H9 (cell line): ENCODE results near the gene IRF2. TPM values are rescaled to one million over a fixed set of nuclear protein-coding genes. Genes with fewer than 3 reads are reported as not detected.

Source experiments
- DNase-seq: peaks from one replicate; pipeline ENCODE4 v3.0.0-alpha.2; 2017
- H2AFZ ChIP-seq: one replicate; pipeline ENCODE4 v1.6.1; 2013; ENCODE audit warnings: mild to moderate bottlenecking, low read length, control low read depth, moderate library complexity
- H2AK5ac ChIP-seq: 2 replicates; pipeline ENCODE4 v1.6.1; 2013; ENCODE audit warnings: low read length, control low read depth, mixed read lengths; ENCODE audit not compliant: insufficient read length
- H2BK120ac ChIP-seq: one replicate; pipeline ENCODE4 v1.6.1; 2013; ENCODE audit warnings: low read depth, mild to moderate bottlenecking, low read length, control low read depth, inconsistent platforms; ENCODE audit not compliant: poor library complexity, severe bottlenecking
- H2BK12ac ChIP-seq: 2 replicates; pipeline ENCODE4 v1.6.1; 2013; ENCODE audit warnings: low read length, control low read depth, mixed read lengths, low read depth; ENCODE audit not compliant: insufficient read length
- H2BK15ac ChIP-seq: 2 replicates; pipeline ENCODE4 v1.6.1; 2013; ENCODE audit warnings: low read depth, low read length, control low read depth
- H2BK20ac ChIP-seq: one replicate; pipeline ENCODE4 v1.6.1; 2013; ENCODE audit warnings: low read depth, mild to moderate bottlenecking, low read length, control low read depth, inconsistent platforms; ENCODE audit not compliant: poor library complexity, severe bottlenecking
- H2BK5ac ChIP-seq: 2 replicates; pipeline ENCODE4 v1.6.1; 2013; ENCODE audit warnings: low read length, control low read depth, mixed read lengths; ENCODE audit not compliant: insufficient read length
- H3K14ac ChIP-seq: 2 replicates; pipeline ENCODE4 v1.6.1; 2013; ENCODE audit warnings: low read length, control low read depth; ENCODE audit not compliant: insufficient read depth
- H3K18ac ChIP-seq: 2 replicates; pipeline ENCODE4 v1.6.1; 2013; ENCODE audit warnings: low read depth, mild to moderate bottlenecking, mixed read lengths, low read length, control low read depth; ENCODE audit not compliant: insufficient read length
- H3K23ac ChIP-seq: 2 replicates; pipeline ENCODE4 v1.6.1; 2013; ENCODE audit warnings: low read length, control low read depth, mixed read lengths, low read depth; ENCODE audit not compliant: insufficient read length
- H3K23me2 ChIP-seq: 2 replicates; pipeline ENCODE4 v1.6.1; 2013; ENCODE audit warnings: low read depth, mild to moderate bottlenecking, mixed read lengths, low read length, control low read depth; ENCODE audit not compliant: insufficient read length, poor library complexity, severe bottlenecking
- H3K27ac ChIP-seq: 2 replicates; pipeline ENCODE4 v1.5.1; 2013; ENCODE audit warnings: low read length, control low read depth, mixed read lengths, low read depth; ENCODE audit not compliant: insufficient read length
- H3K27me3 ChIP-seq: 2 replicates; pipeline ENCODE4 v1.6.1; 2013; ENCODE audit warnings: low read length, control low read depth, inconsistent platforms; ENCODE audit not compliant: insufficient read depth
- H3K4ac ChIP-seq: 2 replicates; pipeline ENCODE4 v1.6.1; 2013; ENCODE audit warnings: low read depth, mild to moderate bottlenecking, control low read depth, inconsistent platforms, low read length, moderate library complexity
- H3K4me1 ChIP-seq: 2 replicates; pipeline ENCODE4 v1.6.1; 2013; ENCODE audit warnings: low read length, control low read depth, inconsistent platforms; ENCODE audit not compliant: insufficient read depth
- H3K4me2 ChIP-seq: 2 replicates; pipeline ENCODE4 v1.6.1; 2013; ENCODE audit warnings: low read length, control low read depth, mixed read lengths; ENCODE audit not compliant: insufficient read length, insufficient read depth
- H3K56ac ChIP-seq: 2 replicates; pipeline ENCODE4 v1.6.1; 2013; ENCODE audit warnings: low read depth, mild to moderate bottlenecking, mixed read lengths, low read length, control low read depth; ENCODE audit not compliant: insufficient read length
- H3K79me1 ChIP-seq: 2 replicates; pipeline ENCODE4 v1.6.1; 2013; ENCODE audit warnings: low read depth, mild to moderate bottlenecking, moderate library complexity, low read length, control low read depth, inconsistent platforms; ENCODE audit not compliant: insufficient read depth, poor library complexity, severe bottlenecking
- H3K79me2 ChIP-seq: 2 replicates; pipeline ENCODE4 v1.6.1; 2013; ENCODE audit warnings: low read length, control low read depth, inconsistent platforms; ENCODE audit not compliant: insufficient read depth
- H3K9ac ChIP-seq: 2 replicates; pipeline ENCODE4 v1.6.1; 2013; ENCODE audit warnings: low read length, control low read depth, mixed read lengths; ENCODE audit not compliant: insufficient read length; ENCODE audit errors: extremely low read depth
- H3K9me3 ChIP-seq: one replicate; pipeline ENCODE4 v1.6.1; 2013; ENCODE audit warnings: low read depth, low read length, inconsistent platforms; ENCODE audit not compliant: control insufficient read depth
- H3T11ph ChIP-seq: one replicate; pipeline ENCODE4 v1.6.1; 2013; ENCODE audit warnings: mild to moderate bottlenecking, low read length, control low read depth, inconsistent platforms
- H4K20me1 ChIP-seq: one replicate; pipeline ENCODE4 v1.6.1; 2013; ENCODE audit not compliant: control insufficient read depth, insufficient read length, insufficient read depth
- H4K5ac ChIP-seq: 2 replicates; pipeline ENCODE4 v1.6.1; 2013; ENCODE audit warnings: low read depth, mild to moderate bottlenecking, mixed read lengths, low read length, control low read depth; ENCODE audit not compliant: insufficient read length
- H4K8ac ChIP-seq: replicated peaks from 2 replicates; pipeline ENCODE4 v1.6.1; 2013; ENCODE audit warnings: low read length, control low read depth, mixed read lengths, low read depth; ENCODE audit not compliant: insufficient read length
- H4K91ac ChIP-seq: 2 replicates; pipeline ENCODE4 v1.6.1; 2013; ENCODE audit warnings: low read depth, mild to moderate bottlenecking, moderate library complexity, mixed read lengths, low read length, control low read depth; ENCODE audit not compliant: insufficient read length
- H3K27ac Mint-ChIP-seq, 3 experiments: 2 replicates in 2 of 3; 3 replicates in 1 of 3; pipeline ENCODE4 v1.8.0; 2020 to 2021; ENCODE audit warnings: mixed read lengths in 3 of 3, mild to moderate bottlenecking in 1 of 3, moderate library complexity in 1 of 3
- H3K27me3 Mint-ChIP-seq: 2 replicates; pipeline ENCODE4 v1.8.0; 2021; ENCODE audit warnings: low read depth, mild to moderate bottlenecking, moderate library complexity, mixed read lengths
- H3K36me3 Mint-ChIP-seq, 3 experiments: 2 replicates in 2 of 3; 3 replicates in 1 of 3; pipeline ENCODE4 v1.8.0; 2020 to 2021; ENCODE audit warnings: low read depth in 3 of 3, mixed read lengths in 3 of 3; ENCODE audit not compliant: insufficient read depth in 1 of 3
- H3K4me1 Mint-ChIP-seq, 2 experiments: 2 replicates each; pipeline ENCODE4 v1.8.0; 2020; ENCODE audit warnings: mixed read lengths in 2 of 2
- H3K4me3 Mint-ChIP-seq, 2 experiments: 2 replicates in 1 of 2; 3 replicates in 1 of 2; pipeline ENCODE4 v1.8.0; 2020 to 2021; ENCODE audit warnings: mild to moderate bottlenecking in 2 of 2, mixed read lengths in 2 of 2, moderate library complexity in 1 of 2
- H3K9me3 Mint-ChIP-seq, 2 experiments: 2 replicates in 1 of 2; 3 replicates in 1 of 2; pipeline ENCODE4 v1.8.0; 2020; ENCODE audit warnings: mild to moderate bottlenecking in 2 of 2, mixed read lengths in 2 of 2, moderate library complexity in 1 of 2
- CTCF ChIP-seq: fragments of 200-600 bp; sonication (generic); conservative IDR thresholded peaks from 3 replicates; pipeline ENCODE4 v1.8.0; 2021; ENCODE audit warnings: antibody characterized with exemption, mild to moderate bottlenecking
- WGBS: extraction: QIAGEN DNeasy Blood & Tissue Kit; methylation state at CpG from one replicate; pipeline ENCODE4 v1.1.7; 2013; ENCODE audit warnings: missing lambda C conversion rate, low lambda C conversion rate, mixed read lengths; ENCODE audit not compliant: insufficient read length; ENCODE audit errors: extremely low coverage; 5-methylcytosine and 5-hydroxymethylcytosine counted together
- total RNA-seq: library from RNA; stranded (reverse); gene quantifications from 2 replicates; pipeline ENCODE4 v1.2.1, GENCODE V29; 2021

IRF2 gene
- total RNA-seq, 1 experiment from 2014 or later: 13.5 TPM

- Histone ChIP-seq H3K56ac (no peak overlapping the region), H4K8ac (no peak overlapping the region), H3K4me1 (no peaks in the 10 kb centered on the region), H2BK120ac (no peak overlapping the region), H2AFZ (no peak overlapping the region), H3K4me2 (no peak overlapping the region), H3T11ph (no peak overlapping the region), H3K79me2 (no peaks in the 10 kb centered on the region; the same call in 1 of the 2 replicates), H3K9ac (no peak overlapping the region), H4K91ac (no peak overlapping the region), H3K23me2 (no peaks in the 10 kb centered on the region), H4K20me1 (no peaks in the 10 kb centered on the region), H3K23ac (no peak overlapping the region), H3K14ac (no peak overlapping the region), H2AK5ac (no peak overlapping the region), H3K79me1 (no peaks in the 10 kb centered on the region), H4K5ac (no peak overlapping the region), H2BK15ac (no peak overlapping the region), H3K9me3 (peaks cover 11% of the 10 kb centered on the region), H2BK5ac (no peak overlapping the region), H3K27me3 (no peaks in the 10 kb centered on the region), H3K27ac (no peak overlapping the region), H2BK12ac (no peak overlapping the region), H2BK20ac (no peak overlapping the region), H3K4ac (no peak overlapping the region), H3K18ac (no peak overlapping the region)
- no peaks in the 10 kb centered on the region for H3K27me3 Mint-ChIP-seq
- peaks cover 12 to 15% of the 10 kb centered on the region in 2 experiments for H3K4me1 Mint-ChIP-seq
- H3K9me3 Mint-ChIP-seq: peaks cover 11 to 16% of the 10 kb centered on the region in 2 experiments
- DNase-seq: no peak
- peak overlapping the region in 2 of 3 experiments; percentile 22 to 31; a peak in 2 of 7 replicates for H3K27ac Mint-ChIP-seq
- WGBS: no CpG with 5 or more reads among the region's 5 CpGs
- peaks cover 37 to 60% (median 58%) of the 10 kb centered on the region in 3 experiments for H3K36me3 Mint-ChIP-seq
- TF ChIP-seq CTCF: no peak
- no peak overlapping the region for H3K4me3 Mint-ChIP-seq
Measured at GRCh38 chr4:184420881-184421416, 53.4 kb downstream of the IRF2 start.
